ENCODE measurements around the gene RXRA. TPM values are rescaled to one million over a fixed set of nuclear protein-coding genes. Genes with fewer than 3 reads are reported as not detected.

Gene RXRA
- polyA plus RNA-seq, 1 of the 3 experiments (the other 2 are of a cell fraction), result 7.6 TPM

DNA sequence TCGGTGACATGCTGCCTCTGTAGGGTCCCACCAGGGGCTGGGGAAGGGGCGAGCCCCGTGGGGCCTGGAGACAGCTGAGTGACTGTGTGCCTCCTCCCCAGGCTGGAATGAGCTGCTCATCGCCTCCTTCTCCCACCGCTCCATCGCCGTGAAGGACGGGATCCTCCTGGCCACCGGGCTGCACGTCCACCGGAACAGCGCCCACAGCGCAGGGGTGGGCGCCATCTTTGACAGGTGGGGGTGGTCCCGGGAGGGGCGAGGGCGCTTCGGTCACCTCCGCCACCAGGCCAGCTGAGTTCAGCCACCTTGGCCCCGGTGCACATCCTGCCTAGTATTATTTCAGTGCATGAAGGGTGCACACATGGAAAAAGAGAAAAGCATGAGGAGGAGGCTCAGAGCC, 102.8 kb downstream of the RXRA start:
- DNase-seq, result no peak

DNA sequence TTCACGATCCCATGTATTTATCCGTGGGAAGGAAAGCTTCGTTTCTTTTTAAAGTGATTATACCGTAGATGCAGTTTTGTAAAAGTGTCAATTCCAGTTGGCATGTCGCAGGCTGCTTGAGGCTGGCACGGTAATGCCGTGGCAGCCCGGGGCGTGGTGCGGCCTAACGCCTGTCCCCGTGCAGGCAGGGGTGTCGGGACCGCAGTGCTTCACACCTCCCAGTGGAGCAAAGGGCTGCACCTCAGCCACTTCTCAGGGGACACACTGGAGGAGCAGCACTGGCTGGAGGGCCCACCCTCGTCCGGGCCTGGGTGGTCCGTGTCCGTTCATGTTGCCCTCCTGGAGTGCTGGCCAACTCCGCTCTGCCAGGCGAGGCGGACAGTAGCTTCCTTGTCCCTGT, 103.2 kb downstream of the RXRA start:
- Histone ChIP-seq H3K36me3 (replicated peaks in 1 of 2; ENCODE audit: control insufficient read depth in 1 of 2, insufficient read depth in 2 of 2, low read length in 1 of 2) (peaks cover 2 to 4% of the 10 kb centered on the region in 2 experiments), H2AFZ (ENCODE audit: low read depth) (no peak overlapping the region), H3K9ac (no peak overlapping the region), H3K9me2 (no peaks in the 10 kb centered on the region), H3K79me2 (ENCODE audit: insufficient read depth) (no peaks in the 10 kb centered on the region), H4K20me1 (ENCODE audit: insufficient read depth) (peaks cover 7% of the 10 kb centered on the region; the same call in 1 of the 2 replicates), H3K27ac (ENCODE audit: low read depth in 2 of 2, low read length in 1 of 2) (no peak overlapping the region), H3K27me3 (ENCODE audit: insufficient read depth) (no peaks in the 10 kb centered on the region), H3K4me3 (ENCODE audit: low read depth in 2 of 2, low read length in 1 of 2) (no peak overlapping the region), H3K4me1 (ENCODE audit: control insufficient read depth in 1 of 2, insufficient read depth in 2 of 2, low read depth in 1 of 2, low read length in 1 of 2) (peaks cover 9 to 17% of the 10 kb centered on the region in 2 experiments; a peak in 2 of 4 replicates), H3K9me3 (no peaks in the 10 kb centered on the region), H3K4me2 (no peak overlapping the region), H3F3A (replicated peaks; ENCODE audit: insufficient read depth) (peaks cover 5% of the 10 kb centered on the region)
- POLR2A ChIA-PET, result no interaction called here
- no peak for DNase-seq
- CTCF ChIA-PET, result interaction anchor here (1.0 to 1.5 kb wide), 2 partner anchors 14 to 63 kb away, joined by 4 to 5 read pairs; no protein-coding TSS in a partner anchor
- TF ChIP-seq, protein P1, sequence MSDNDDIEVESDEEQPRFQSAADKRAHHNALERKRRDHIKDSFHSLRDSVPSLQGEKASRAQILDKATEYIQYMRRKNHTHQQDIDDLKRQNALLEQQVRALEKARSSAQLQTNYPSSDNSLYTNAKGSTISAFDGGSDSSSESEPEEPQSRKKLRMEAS (IDR thresholded peaks at IDR 0.05; ENCODE audit: low read depth), result no peak
- TF ChIP-seq TAF1 (IDR thresholded peaks at IDR 0.05; ENCODE audit: borderline replicate concordance, low read depth, low read length), result no peak
- TF ChIP-seq, protein P2, sequence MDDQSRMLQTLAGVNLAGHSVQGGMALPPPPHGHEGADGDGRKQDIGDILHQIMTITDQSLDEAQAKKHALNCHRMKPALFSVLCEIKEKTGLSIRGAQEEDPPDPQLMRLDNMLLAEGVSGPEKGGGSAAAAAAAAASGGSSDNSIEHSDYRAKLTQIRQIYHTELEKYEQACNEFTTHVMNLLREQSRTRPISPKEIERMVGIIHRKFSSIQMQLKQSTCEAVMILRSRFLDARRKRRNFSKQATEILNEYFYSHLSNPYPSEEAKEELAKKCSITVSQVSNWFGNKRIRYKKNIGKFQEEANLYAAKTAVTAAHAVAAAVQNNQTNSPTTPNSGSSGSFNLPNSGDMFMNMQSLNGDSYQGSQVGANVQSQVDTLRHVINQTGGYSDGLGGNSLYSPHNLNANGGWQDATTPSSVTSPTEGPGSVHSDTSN (IDR thresholded peaks at IDR 0.05), result no peak
- TF ChIP-seq FOXJ3 (CRISPR knock-in tag; IDR thresholded peaks at IDR 0.05), result no peak
- TF ChIP-seq GATA2 (CRISPR knock-in tag; IDR thresholded peaks at IDR 0.05), result no peak
- no peak for TF ChIP-seq SMC3 (IDR thresholded peaks at IDR 0.05; ENCODE audit: low read depth, low read length)
- no peak for TF ChIP-seq SIN3A (IDR thresholded peaks at IDR 0.05; ENCODE audit: borderline replicate concordance, low read depth, low read length)
- no peak for TF ChIP-seq JUND (IDR thresholded peaks at IDR 0.05)
- TF ChIP-seq, protein P3, sequence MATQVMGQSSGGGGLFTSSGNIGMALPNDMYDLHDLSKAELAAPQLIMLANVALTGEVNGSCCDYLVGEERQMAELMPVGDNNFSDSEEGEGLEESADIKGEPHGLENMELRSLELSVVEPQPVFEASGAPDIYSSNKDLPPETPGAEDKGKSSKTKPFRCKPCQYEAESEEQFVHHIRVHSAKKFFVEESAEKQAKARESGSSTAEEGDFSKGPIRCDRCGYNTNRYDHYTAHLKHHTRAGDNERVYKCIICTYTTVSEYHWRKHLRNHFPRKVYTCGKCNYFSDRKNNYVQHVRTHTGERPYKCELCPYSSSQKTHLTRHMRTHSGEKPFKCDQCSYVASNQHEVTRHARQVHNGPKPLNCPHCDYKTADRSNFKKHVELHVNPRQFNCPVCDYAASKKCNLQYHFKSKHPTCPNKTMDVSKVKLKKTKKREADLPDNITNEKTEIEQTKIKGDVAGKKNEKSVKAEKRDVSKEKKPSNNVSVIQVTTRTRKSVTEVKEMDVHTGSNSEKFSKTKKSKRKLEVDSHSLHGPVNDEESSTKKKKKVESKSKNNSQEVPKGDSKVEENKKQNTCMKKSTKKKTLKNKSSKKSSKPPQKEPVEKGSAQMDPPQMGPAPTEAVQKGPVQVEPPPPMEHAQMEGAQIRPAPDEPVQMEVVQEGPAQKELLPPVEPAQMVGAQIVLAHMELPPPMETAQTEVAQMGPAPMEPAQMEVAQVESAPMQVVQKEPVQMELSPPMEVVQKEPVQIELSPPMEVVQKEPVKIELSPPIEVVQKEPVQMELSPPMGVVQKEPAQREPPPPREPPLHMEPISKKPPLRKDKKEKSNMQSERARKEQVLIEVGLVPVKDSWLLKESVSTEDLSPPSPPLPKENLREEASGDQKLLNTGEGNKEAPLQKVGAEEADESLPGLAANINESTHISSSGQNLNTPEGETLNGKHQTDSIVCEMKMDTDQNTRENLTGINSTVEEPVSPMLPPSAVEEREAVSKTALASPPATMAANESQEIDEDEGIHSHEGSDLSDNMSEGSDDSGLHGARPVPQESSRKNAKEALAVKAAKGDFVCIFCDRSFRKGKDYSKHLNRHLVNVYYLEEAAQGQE (IDR thresholded peaks at IDR 0.05; ENCODE audit: low read depth, low read length), result no peak
- TF ChIP-seq YY1 (IDR thresholded peaks at IDR 0.05; ENCODE audit: low read depth), result no peak
- TF ChIP-seq, protein P4, sequence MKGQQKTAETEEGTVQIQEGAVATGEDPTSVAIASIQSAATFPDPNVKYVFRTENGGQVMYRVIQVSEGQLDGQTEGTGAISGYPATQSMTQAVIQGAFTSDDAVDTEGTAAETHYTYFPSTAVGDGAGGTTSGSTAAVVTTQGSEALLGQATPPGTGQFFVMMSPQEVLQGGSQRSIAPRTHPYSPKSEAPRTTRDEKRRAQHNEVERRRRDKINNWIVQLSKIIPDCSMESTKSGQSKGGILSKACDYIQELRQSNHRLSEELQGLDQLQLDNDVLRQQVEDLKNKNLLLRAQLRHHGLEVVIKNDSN (IDR thresholded peaks at IDR 0.05; ENCODE audit: borderline replicate concordance, low read depth), result no peak
- TF ChIP-seq NFIC (IDR thresholded peaks at IDR 0.05; ENCODE audit: borderline replicate concordance), result no peak
- TF ChIP-seq, protein P5, sequence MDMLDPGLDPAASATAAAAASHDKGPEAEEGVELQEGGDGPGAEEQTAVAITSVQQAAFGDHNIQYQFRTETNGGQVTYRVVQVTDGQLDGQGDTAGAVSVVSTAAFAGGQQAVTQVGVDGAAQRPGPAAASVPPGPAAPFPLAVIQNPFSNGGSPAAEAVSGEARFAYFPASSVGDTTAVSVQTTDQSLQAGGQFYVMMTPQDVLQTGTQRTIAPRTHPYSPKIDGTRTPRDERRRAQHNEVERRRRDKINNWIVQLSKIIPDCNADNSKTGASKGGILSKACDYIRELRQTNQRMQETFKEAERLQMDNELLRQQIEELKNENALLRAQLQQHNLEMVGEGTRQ (IDR thresholded peaks at IDR 0.05; ENCODE audit: borderline replicate concordance, low read depth, low read length), result no peak
- no peak for TF ChIP-seq TEAD4 (IDR thresholded peaks at IDR 0.05; ENCODE audit: borderline replicate concordance, insufficient read depth)
- 96% methylated on average over 21 of the region's 21 CpGs for WGBS (ENCODE audit: low lambda C conversion rate)

More for the DNA sequence above, 102.8 kb downstream of the RXRA start:
- Histone ChIP-seq H3K4me1 (ENCODE audit: control insufficient read depth in 1 of 2, insufficient read depth in 2 of 2, low read depth in 1 of 2, low read length in 1 of 2) (peaks cover 9 to 13% of the 10 kb centered on the region in 2 experiments; a peak in 2 of 4 replicates), H3K36me3 (replicated peaks in 1 of 2; ENCODE audit: control insufficient read depth in 1 of 2, insufficient read depth in 2 of 2, low read length in 1 of 2) (peaks cover 0 to 2% of the 10 kb centered on the region in 2 experiments), H3K27ac (ENCODE audit: low read depth in 2 of 2, low read length in 1 of 2) (no peak overlapping the region), H3K9me3 (no peaks in the 10 kb centered on the region), H2AFZ (ENCODE audit: low read depth) (no peak overlapping the region), H3K4me3 (ENCODE audit: low read depth in 2 of 2, low read length in 1 of 2) (no peak overlapping the region), H3F3A (replicated peaks; ENCODE audit: insufficient read depth) (peaks cover under 1% of the 10 kb centered on the region), H3K4me2 (no peak overlapping the region), H3K27me3 (ENCODE audit: insufficient read depth) (no peaks in the 10 kb centered on the region), H4K20me1 (ENCODE audit: insufficient read depth) (peaks cover 7% of the 10 kb centered on the region; the same call in 1 of the 2 replicates), H3K9me2 (no peaks in the 10 kb centered on the region), H3K9ac (no peak overlapping the region), H3K79me2 (ENCODE audit: insufficient read depth) (no peaks in the 10 kb centered on the region)
- TF ChIP-seq MXI1 (IDR thresholded peaks at IDR 0.05; ENCODE audit: low read depth, low read length) (no peak), RAD21 (IDR thresholded peaks at IDR 0.05; ENCODE audit: low read length) (no peak), FOSL2 (IDR thresholded peaks at IDR 0.05; ENCODE audit: borderline replicate concordance, low read depth) (no peak)
- 97% methylated on average over 7 of the region's 20 CpGs for WGBS (ENCODE audit: low lambda C conversion rate)
- ChIA-PET CTCF (interaction anchor here (0.8 kb wide), 1 partner anchor 21 kb away, joined by 3 read pairs; no protein-coding TSS in a partner anchor), POLR2A (no interaction called here)
